ENCODE measurements around the gene CARD6. TPM values are rescaled to one million over a fixed set of nuclear protein-coding genes. Genes with fewer than 3 reads are reported as not detected.
"Not testable (repeated sequence)": the region's sequence is repeated elsewhere in the genome, so short reads cannot be mapped to it uniquely, and the experiment has no call there.

CARD6 gene
- total and polyA plus RNA-seq, 11 donors = 2.2 to 13.0 (median 5.6) TPM

DNA sequence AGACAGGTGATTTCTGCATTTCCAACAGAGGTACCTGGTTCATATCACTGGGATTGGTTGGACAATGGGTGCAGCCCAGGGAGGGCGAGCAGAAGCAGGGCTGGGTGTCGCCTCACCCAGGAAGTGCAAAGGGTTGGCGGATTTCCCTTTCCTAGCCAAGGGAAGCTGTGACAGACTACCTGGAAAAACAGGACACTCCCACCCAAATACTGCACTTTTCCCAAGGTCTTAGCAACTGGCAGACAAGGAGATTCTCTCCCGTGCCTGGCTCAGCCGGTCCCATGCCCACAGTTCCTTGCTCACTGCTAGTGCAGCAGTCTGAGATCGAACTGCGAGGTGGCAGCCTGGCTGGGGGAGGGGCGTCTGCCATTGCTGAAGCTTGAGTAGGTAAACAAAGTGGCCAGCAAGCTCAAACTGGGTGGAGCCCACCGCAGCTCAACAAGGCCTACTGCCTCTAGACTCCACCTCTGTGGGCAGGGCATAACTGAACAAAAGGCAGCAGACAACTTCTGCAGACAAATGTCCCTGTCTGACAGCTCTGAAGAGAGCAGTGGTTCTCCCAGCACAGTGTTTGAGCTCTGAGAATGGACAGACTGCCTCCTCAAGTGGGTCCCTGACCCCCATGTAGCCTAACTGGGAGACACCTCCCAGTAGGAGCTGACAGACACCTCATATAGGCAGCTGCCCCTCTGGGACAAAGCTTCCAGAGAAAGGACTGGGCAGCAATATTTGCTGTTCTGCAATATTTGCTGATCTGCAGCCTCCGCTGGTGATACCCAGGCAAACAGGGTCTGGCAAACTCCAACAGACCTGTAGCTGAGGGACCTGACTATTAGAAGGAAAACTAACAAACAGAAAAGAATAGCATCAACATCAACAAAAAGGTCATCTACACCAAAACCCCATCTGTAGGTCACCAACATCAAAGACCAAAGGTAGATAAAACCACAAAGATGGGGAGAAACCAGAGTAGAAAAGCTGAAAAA, 54.6 kb downstream of the CARD6 start:
- intact Hi-C loops (cut with DNase I); H3K27ac ChIP-seq; H3K4me3 ChIP-seq; ATAC-seq; DNase-seq; H3K4me1 ChIP-seq; H3K27me3 ChIP-seq; H3K36me3 ChIP-seq: not testable (repeated sequence)
- peaks cover 0 to 15% (median 0%) of the 10 kb centered on the region in 12 donors for H3K9me3 ChIP-seq
- WGBS, 4 donors = 80 to 88% (median 84%) methylated on average over 8 to 10 of the region's 10 CpGs

DNA sequence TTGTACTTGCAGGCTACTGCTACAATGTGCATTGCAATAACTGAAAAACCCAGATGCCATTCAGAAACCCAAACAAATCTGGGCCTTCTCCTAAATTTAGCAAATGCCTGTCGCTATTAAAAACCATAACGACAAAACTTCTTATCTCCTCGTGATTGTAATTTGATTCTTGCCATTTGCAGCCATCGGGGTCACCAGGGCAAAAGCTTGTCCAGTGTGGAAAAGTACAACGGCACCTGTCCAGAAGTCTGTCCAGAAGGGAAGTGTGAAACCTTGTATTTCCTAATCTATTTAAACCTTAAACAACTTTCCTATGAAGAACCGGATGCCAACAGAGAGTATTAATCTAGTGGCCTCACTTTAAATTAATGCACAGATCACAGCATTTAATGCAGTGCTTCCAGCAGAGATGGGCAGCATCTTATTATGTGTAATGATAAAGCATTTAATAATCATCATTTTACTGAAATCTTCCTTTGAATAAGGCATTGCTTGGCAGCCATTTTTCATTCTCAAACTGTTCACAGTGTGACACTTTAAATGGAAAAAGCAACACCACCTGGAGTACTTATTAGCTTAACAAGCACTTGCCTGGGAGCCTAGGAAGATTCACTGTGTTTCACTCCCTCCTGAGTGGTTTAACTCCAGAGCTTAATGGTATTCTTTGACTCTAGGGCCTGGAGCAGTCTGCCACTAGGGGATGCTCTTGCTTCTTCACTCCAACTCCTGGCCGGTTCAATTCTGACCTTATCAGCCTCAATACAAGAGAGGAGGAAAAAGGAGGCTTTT, 63.2 kb downstream of the CARD6 start:
- WGBS, 4 donors = 19 to 27% (median 24%) methylated on average over 7 of the region's 7 CpGs
- Histone ChIP-seq H3K36me3 (no peaks in the 10 kb centered on the region), H3K4me3 (no peak overlapping the region), H3K27ac (peak overlapping the region; percentile 23 to 69 (median 50)), H3K4me1 (peaks cover 0 to 20% (median 9%) of the 10 kb centered on the region in 12 donors), H3K9me3 (peaks cover 0 to 6% (median 0%) of the 10 kb centered on the region in 12 donors), H3K27me3 (no peaks in the 10 kb centered on the region)
- TF ChIP-seq, protein P1, sequence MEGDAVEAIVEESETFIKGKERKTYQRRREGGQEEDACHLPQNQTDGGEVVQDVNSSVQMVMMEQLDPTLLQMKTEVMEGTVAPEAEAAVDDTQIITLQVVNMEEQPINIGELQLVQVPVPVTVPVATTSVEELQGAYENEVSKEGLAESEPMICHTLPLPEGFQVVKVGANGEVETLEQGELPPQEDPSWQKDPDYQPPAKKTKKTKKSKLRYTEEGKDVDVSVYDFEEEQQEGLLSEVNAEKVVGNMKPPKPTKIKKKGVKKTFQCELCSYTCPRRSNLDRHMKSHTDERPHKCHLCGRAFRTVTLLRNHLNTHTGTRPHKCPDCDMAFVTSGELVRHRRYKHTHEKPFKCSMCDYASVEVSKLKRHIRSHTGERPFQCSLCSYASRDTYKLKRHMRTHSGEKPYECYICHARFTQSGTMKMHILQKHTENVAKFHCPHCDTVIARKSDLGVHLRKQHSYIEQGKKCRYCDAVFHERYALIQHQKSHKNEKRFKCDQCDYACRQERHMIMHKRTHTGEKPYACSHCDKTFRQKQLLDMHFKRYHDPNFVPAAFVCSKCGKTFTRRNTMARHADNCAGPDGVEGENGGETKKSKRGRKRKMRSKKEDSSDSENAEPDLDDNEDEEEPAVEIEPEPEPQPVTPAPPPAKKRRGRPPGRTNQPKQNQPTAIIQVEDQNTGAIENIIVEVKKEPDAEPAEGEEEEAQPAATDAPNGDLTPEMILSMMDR (IDR thresholded peaks at IDR 0.05) = peak; percentile 75 to 97 (median 94)
- no peak for TF ChIP-seq POLR2A (IDR thresholded peaks at IDR 0.05)
- ATAC-seq (peak; percentile 93 to 96 (median 95)), DNase-seq (peak in 4 of 5 donors; percentile 63 to 67 (median 66))
- intact Hi-C loops (cut with DNase I) = loop anchor here (2.0 to 10.0 kb wide), 14 partner anchors 58 to 940 kb away; partner anchors contain the start of gene PLCXD3 (in 4 of the 10)

DNA sequence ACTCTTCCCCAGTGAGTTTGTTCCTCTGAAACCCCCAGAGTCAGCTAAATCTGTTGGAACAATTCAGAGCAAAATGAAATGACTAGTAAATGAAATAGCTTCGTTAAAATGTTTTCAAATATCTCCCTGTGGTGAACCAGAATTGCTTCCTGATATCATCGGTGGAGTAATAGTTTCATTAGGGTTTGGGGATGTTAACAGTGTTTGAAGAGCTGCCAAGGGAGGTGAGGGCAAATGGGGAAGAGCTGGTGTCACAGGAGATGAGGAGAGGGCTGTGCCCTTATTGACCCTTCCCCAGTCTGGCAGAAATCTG, 63.8 kb downstream of the CARD6 start:
- no peaks in the 10 kb centered on the region for H3K36me3 ChIP-seq
- peaks cover 0 to under 1% (median 0%) of the 10 kb centered on the region in 12 donors for H3K9me3 ChIP-seq
- WGBS, 4 donors = 16 to 24% (median 21%) methylated on average over 2 of the region's 2 CpGs
- intact Hi-C loops (cut with DNase I) = loop anchor here (2.0 to 10.0 kb wide), 19 partner anchors 57 to 940 kb away; partner anchors contain the start of gene PLCXD3 (in 5 of the 10)
- H3K4me1 ChIP-seq = peaks cover 0 to 25% (median 11%) of the 10 kb centered on the region in 12 donors
- TF ChIP-seq, protein P1 (IDR thresholded peaks at IDR 0.05) = peak in 1 of 12 donors; percentile 11
- no peak for TF ChIP-seq POLR2A (IDR thresholded peaks at IDR 0.05)
- no peaks in the 10 kb centered on the region for H3K27me3 ChIP-seq
- ATAC-seq = peak in 1 of 4 donors; percentile 12
- peak overlapping the region; percentile 11 to 69 (median 50) for H3K27ac ChIP-seq
- no peak for DNase-seq
- no peak overlapping the region for H3K4me3 ChIP-seq

DNA sequence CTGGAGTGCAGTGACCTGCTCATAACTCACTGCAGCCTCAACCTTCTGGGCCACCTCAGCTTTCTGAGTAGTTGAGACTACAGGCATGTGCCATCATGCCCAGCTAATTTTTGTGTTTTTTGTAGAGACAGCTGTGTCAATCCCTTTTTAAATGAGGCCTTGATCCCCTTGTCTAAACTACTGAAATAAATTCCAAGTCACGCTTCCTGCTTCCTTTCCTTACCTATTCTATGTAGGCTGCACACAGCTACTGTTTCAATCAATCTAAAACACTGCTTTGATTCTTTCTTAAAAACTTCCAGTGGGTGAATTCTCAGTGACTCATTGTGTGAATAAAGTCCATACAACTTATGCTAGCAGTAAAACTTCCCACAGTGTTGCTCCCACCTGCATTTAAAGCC, 65.2 kb downstream of the CARD6 start:
- Histone ChIP-seq H3K27ac (no peak overlapping the region), H3K9me3 (no peaks in the 10 kb centered on the region), H3K27me3 (no peaks in the 10 kb centered on the region), H3K4me3 (no peak overlapping the region), H3K4me1 (peaks cover 0 to 33% (median 14%) of the 10 kb centered on the region in 12 donors), H3K36me3 (no peaks in the 10 kb centered on the region)
- ATAC-seq (no peak), DNase-seq (no peak)
- TF ChIP-seq POLR2A (IDR thresholded peaks at IDR 0.05) = no peak
- TF ChIP-seq, protein P1 (IDR thresholded peaks at IDR 0.05) = no peak
- 92 to 95% (median 93%) methylated on average over 1 of the region's 1 CpG for WGBS, 4 donors
- intact Hi-C loops (cut with DNase I) = loop anchor here in 9 of 10 donors (5.0 to 10.0 kb wide), 16 partner anchors 211 to 938 kb away; partner anchors contain the start of gene PLCXD3 (in 5 of the 9)
